ENCODE results near the gene C4BPA.

C4BPA gene

DNA sequence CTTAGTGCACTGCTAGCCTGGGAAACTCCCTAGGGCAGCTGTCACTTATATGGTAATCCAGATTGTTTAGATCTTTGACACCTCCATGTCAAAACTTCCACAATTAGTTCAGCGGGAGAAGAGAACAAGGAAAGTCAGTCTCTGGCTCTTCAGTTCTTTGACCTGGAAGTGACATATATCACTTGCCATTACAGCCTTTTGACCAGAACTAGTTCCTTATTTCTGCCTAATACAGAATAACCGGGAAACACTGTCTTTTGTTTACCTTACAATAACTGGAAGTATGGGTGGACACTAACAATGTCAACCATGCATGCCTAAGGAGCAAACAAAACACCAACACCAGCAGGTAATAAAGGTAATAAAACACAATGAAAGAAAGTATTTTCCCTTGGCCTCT is 68.3 kb downstream of the C4BPA start:
- Histone ChIP-seq H3K9me3 (ENCODE audit: insufficient read depth, low read depth, low read length) (no peaks in the 10 kb centered on the region), H4K20me1 (ENCODE audit: insufficient read depth, low read length, poor library complexity, severe bottlenecking) (no peaks in the 10 kb centered on the region), H3K36me3 (ENCODE audit: insufficient read depth, low read length) (no peaks in the 10 kb centered on the region), H3K9ac (ENCODE audit: low read depth, low read length, poor library complexity, severe bottlenecking) (no peak overlapping the region), H3K27me3 (ENCODE audit: insufficient read depth, low read length, poor library complexity, severe bottlenecking) (no peaks in the 10 kb centered on the region), H3K4me1 (ENCODE audit: insufficient read depth, low read length, poor library complexity, severe bottlenecking) (no peaks in the 10 kb centered on the region), H3K79me2 (ENCODE audit: insufficient read depth, low read length) (no peaks in the 10 kb centered on the region), H3F3A (ENCODE audit: low read depth) (no peaks in the 10 kb centered on the region), H3K9me2 (replicated peaks; ENCODE audit: low read depth, low read length) (0 out of 2 replicates have a peak, but pooled peaks cover 4% of the 10 kb centered on the region), H3K4me2 (ENCODE audit: low read depth, low read length, poor library complexity, severe bottlenecking) (no peak overlapping the region), H3K4me3 (ENCODE audit: low read length, poor library complexity, severe bottlenecking) (no peak overlapping the region), H2AFZ (ENCODE audit: low read length) (no peak overlapping the region)
- no peak for TF ChIP-seq EZH2phosphoT487 (IDR thresholded peaks at IDR 0.05; ENCODE audit: borderline replicate concordance)
- no peak for TF ChIP-seq CTCF (conservative IDR thresholded peaks at IDR 0.05; ENCODE audit: low read length)

- TF ChIP-seq EZH2phosphoT487 (IDR thresholded peaks at IDR 0.05; ENCODE audit: borderline replicate concordance) (no peak), CTCF (conservative IDR thresholded peaks at IDR 0.05; ENCODE audit: low read length) (no peak)
- Histone ChIP-seq H3K36me3 (ENCODE audit: insufficient read depth, low read length) (no peaks in the 10 kb centered on the region), H4K20me1 (ENCODE audit: insufficient read depth, low read length, poor library complexity, severe bottlenecking) (no peaks in the 10 kb centered on the region), H3K9me2 (replicated peaks; ENCODE audit: low read depth, low read length) (0 out of 2 replicates have a peak, but pooled peaks cover 4% of the 10 kb centered on the region), H3K9ac (ENCODE audit: low read depth, low read length, poor library complexity, severe bottlenecking) (no peak overlapping the region), H3K4me3 (ENCODE audit: low read length, poor library complexity, severe bottlenecking) (no peak overlapping the region), H3K27me3 (ENCODE audit: insufficient read depth, low read length, poor library complexity, severe bottlenecking) (no peaks in the 10 kb centered on the region), H3K4me2 (ENCODE audit: low read depth, low read length, poor library complexity, severe bottlenecking) (no peak overlapping the region), H3F3A (ENCODE audit: low read depth) (no peaks in the 10 kb centered on the region), H2AFZ (ENCODE audit: low read length) (no peak overlapping the region), H3K9me3 (ENCODE audit: insufficient read depth, low read depth, low read length) (no peaks in the 10 kb centered on the region), H3K79me2 (ENCODE audit: insufficient read depth, low read length) (no peaks in the 10 kb centered on the region), H3K4me1 (ENCODE audit: insufficient read depth, low read length, poor library complexity, severe bottlenecking) (no peaks in the 10 kb centered on the region)
Measured at GRCh38 chr1:207172885-207173284, 68.9 kb downstream of the C4BPA start.

GRCh38 chr1:207173396-207173795 is 69.4 kb downstream of the C4BPA start:
- H3K4me2 ChIP-seq (ENCODE audit: low read depth, low read length, poor library complexity, severe bottlenecking), result no peak overlapping the region
- H4K20me1 ChIP-seq (ENCODE audit: insufficient read depth, low read length, poor library complexity, severe bottlenecking), result no peaks in the 10 kb centered on the region
- no peaks in the 10 kb centered on the region for H3F3A ChIP-seq (ENCODE audit: low read depth)
- no peaks in the 10 kb centered on the region for H3K27me3 ChIP-seq (ENCODE audit: insufficient read depth, low read length, poor library complexity, severe bottlenecking)
- no peaks in the 10 kb centered on the region for H3K79me2 ChIP-seq (ENCODE audit: insufficient read depth, low read length)
- H3K9me3 ChIP-seq (ENCODE audit: insufficient read depth, low read depth, low read length), result no peaks in the 10 kb centered on the region
- H3K4me1 ChIP-seq (ENCODE audit: insufficient read depth, low read length, poor library complexity, severe bottlenecking), result no peaks in the 10 kb centered on the region
- H3K36me3 ChIP-seq (ENCODE audit: insufficient read depth, low read length), result no peaks in the 10 kb centered on the region
- H3K9me2 ChIP-seq (replicated peaks; ENCODE audit: low read depth, low read length), result 0 out of 2 replicates have a peak, but pooled peaks cover 4% of the 10 kb centered on the region
- no peak overlapping the region for H2AFZ ChIP-seq (ENCODE audit: low read length)
- no peak overlapping the region for H3K9ac ChIP-seq (ENCODE audit: low read depth, low read length, poor library complexity, severe bottlenecking)
- TF ChIP-seq CTCF (conservative IDR thresholded peaks at IDR 0.05; ENCODE audit: low read length) (no peak), EZH2phosphoT487 (IDR thresholded peaks at IDR 0.05; ENCODE audit: borderline replicate concordance) (no peak)
- H3K4me3 ChIP-seq (ENCODE audit: low read length, poor library complexity, severe bottlenecking), result no peak overlapping the region
